Hematopoietic multipotent progenitor cell treated with erythropoietin and hydrocortisone succinate and interleukin-3 and kit ligand, for 17 days (in vitro differentiated cells): ENCODE measurements around the gene GAGE12J.
A peak's percentile ranks its signal among the peaks of the same experiment; 100 is the strongest.
"Not testable (repeated sequence)": the region's sequence is repeated elsewhere in the genome, so short reads cannot be mapped to it uniquely, and the experiment has no call there.

ENCODE experiments used
- DNase-seq: peaks from one replicate; pipeline ENCODE4 v3.0.0-alpha.2; 2015; ENCODE audit warnings: low spot score

GAGE12J gene

GRCh38 chrX:49310371-49310770 is 11.5 kb upstream of the GAGE12J start:
- no peak for DNase-seq

- no peak for DNase-seq
Measured at GRCh38 chrX:49312176-49312575, 9.7 kb upstream of the GAGE12J start.

GRCh38 chrX:49316085-49316484 is 5.8 kb upstream of the GAGE12J start:
- DNase-seq = no peak

GRCh38 chrX:49322266-49322665 is 429 bp downstream of the GAGE12J start:
- DNase-seq = not testable (repeated sequence)

- DNase-seq = not testable (repeated sequence)
Measured at GRCh38 chrX:49323735-49324134, 1.9 kb downstream of the GAGE12J start.

- DNase-seq = not testable (repeated sequence)
Measured at GRCh38 chrX:49330421-49330820, 8.6 kb downstream of the GAGE12J start.

GRCh38 chrX:49331282-49331681 is 9.4 kb downstream of the GAGE12J start, which contains the start of gene GAGE13:
TSS of gene GAGE13 (plus strand) at chrX:49331582. CDS start at chrX:49332738, 1,156 bp downstream.
- not testable (repeated sequence) for DNase-seq

GRCh38 chrX:49331841-49332240 is 10.0 kb downstream of the GAGE12J start:
- DNase-seq = not testable (repeated sequence)

GRCh38 chrX:49341449-49341848 is 19.6 kb downstream of the GAGE12J start:
- not testable (repeated sequence) for DNase-seq

GRCh38 chrX:49344496-49345175 is 22.8 kb downstream of the GAGE12J start:
- DNase-seq = not testable (repeated sequence)

- DNase-seq = not testable (repeated sequence)
Measured at GRCh38 chrX:49345402-49345801, 23.6 kb downstream of the GAGE12J start.

GRCh38 chrX:49346150-49346549 is 24.3 kb downstream of the GAGE12J start:
- DNase-seq = peak; percentile 12
